Measurements from ENCODE around the gene CAMK1. TPM values are rescaled to one million over a fixed set of nuclear protein-coding genes. Genes with fewer than 3 reads are reported as not detected.
A peak's percentile ranks its signal among the peaks of the same experiment; 100 is the strongest.

Gene CAMK1
- total and polyA plus RNA-seq, 9 of the 15 experiments (the other 6 are each of a cell fraction or from before 2014, with no cell fraction given): 0.23 to 10.7 (median 6.0) TPM

DNA sequence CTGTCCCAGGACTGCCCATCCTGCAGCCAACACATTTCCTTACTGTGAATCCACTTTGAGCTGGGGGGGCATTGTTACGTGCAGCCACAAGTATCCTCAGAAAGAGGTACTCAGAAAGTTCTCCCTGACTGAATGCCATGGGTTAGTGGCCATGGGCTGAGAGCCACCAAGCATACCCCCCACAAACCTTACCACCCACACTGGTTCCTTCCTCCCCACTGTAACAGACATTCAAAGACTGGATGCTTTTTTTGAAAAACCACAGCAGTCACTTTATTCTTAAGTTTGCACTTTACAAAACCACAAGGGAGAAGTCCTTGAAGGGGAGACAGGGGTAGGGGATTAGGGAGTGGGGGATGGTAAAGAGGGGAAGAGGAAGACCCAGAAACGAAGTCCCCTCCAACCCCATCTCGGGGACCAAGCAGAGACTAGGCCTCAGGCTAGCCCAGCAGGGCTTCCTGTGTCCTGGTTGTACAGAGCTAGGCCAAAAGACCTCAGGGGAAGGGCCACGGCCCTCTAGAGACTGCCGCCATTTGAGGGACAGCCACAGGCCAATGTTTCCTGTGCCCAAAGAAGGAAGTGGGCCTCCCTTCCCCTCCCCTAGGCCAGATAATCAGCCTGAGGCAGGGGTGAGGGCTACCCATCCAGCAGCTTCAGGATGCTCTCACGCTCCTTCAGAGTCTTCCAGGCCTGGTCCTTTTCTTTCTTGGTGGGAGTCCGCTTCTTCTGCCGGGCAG lies 10.1 kb upstream of the CAMK1 start:
- ChIA-PET POLR2A (interaction anchor here (0.7 to 1.6 kb wide), 4 partner anchors 10 to 45 kb away, joined by 3 to 5 read pairs (median 4); partner anchors contain the start of genes ARPC4 and CAMK1), CTCF (ENCODE audit: low intra/inter-chr PET ratio) (interaction anchor here (0.6 kb wide), 1 partner anchor 546 kb away, joined by 6 read pairs; no protein-coding TSS in a partner anchor)
- in situ Hi-C loops (cut with MboI) (no loop called here), intact Hi-C loops (cut with micrococcal nuclease) (loop anchor here (5.0 kb wide), 1 partner anchor 152 kb away; the partner anchor contains the start of gene CRELD1)
- H3K9ac ChIP-seq (ENCODE audit: insufficient read depth in 1 of 2, low read depth in 2 of 2, low read length in 2 of 2): peak overlapping the region in 1 of 2 experiments; percentile 83; a peak in 3 of 4 replicates
- H3K9me1 ChIP-seq (ENCODE audit: control insufficient read depth, insufficient read depth, low read length): no peaks in the 10 kb centered on the region
- H4K20me1 ChIP-seq (replicated peaks; ENCODE audit: control insufficient read depth, insufficient read depth, low read length): no peaks in the 10 kb centered on the region
- H3K4me3 ChIP-seq: no peak overlapping the region
- FAIRE-seq (no peak), ATAC-seq (no peak; the same call in 1 of the 3 replicates), DNase-seq (ENCODE audit: extremely low read depth in 1 of 4, low spot score in 3 of 4) (no peak)
- no peak overlapping the region for H3K4me2 ChIP-seq (ENCODE audit: insufficient read depth, low read length)
- H3K36me3 ChIP-seq (ENCODE audit: control insufficient read depth, insufficient read depth, low read length): peaks cover 39% of the 10 kb centered on the region
- peaks cover 13 to 15% of the 10 kb centered on the region in 2 experiments for H3K4me1 ChIP-seq (replicated peaks in 1 of 2; ENCODE audit: control insufficient read depth in 2 of 2, insufficient read depth in 2 of 2, low read length in 2 of 2)
- H3K9me3 ChIP-seq (replicated peaks; ENCODE audit: control insufficient read depth, insufficient read depth, low read depth, low read length): no peaks in the 10 kb centered on the region
- H3K79me2 ChIP-seq (ENCODE audit: control insufficient read depth, insufficient read depth, low read length): no peaks in the 10 kb centered on the region
- no peak overlapping the region for H2AFZ ChIP-seq (ENCODE audit: low read depth, low read length)
- H3K27me3 ChIP-seq (ENCODE audit: control insufficient read depth in 2 of 2, insufficient read depth in 2 of 2, low read length in 2 of 2): no peaks in the 10 kb centered on the region
- 55% methylated on average over 8 of the region's 8 CpGs for WGBS (ENCODE audit: insufficient coverage, low coverage, missing lambda C conversion rate)
- TSS peak; percentile 67 for BruUV-seq (replicated peaks)
- H3K27ac ChIP-seq (ENCODE audit: extremely low read depth, low read depth, low read length): peak overlapping the region; percentile 11; the same call in 1 of the 3 replicates
- TF ChIP-seq HMG20B (CRISPR knock-in tag; IDR thresholded peaks at IDR 0.05): no peak
- TF ChIP-seq ZNF165 (CRISPR knock-in tag; IDR thresholded peaks at IDR 0.05; ENCODE audit: borderline replicate concordance): no peak
- TF ChIP-seq, protein P1, sequence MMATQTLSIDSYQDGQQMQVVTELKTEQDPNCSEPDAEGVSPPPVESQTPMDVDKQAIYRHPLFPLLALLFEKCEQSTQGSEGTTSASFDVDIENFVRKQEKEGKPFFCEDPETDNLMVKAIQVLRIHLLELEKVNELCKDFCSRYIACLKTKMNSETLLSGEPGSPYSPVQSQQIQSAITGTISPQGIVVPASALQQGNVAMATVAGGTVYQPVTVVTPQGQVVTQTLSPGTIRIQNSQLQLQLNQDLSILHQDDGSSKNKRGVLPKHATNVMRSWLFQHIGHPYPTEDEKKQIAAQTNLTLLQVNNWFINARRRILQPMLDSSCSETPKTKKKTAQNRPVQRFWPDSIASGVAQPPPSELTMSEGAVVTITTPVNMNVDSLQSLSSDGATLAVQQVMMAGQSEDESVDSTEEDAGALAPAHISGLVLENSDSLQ (IDR thresholded peaks at IDR 0.05): peak; percentile 22; the same call in 1 of the 2 replicates
- no peak for TF ChIP-seq ZSCAN29 (IDR thresholded peaks at IDR 0.05)
- no peak for TF ChIP-seq NFYB (IDR thresholded peaks at IDR 0.05; ENCODE audit: extremely low read depth, insufficient read length)
- TF ChIP-seq FOXK1 (CRISPR knock-in tag; IDR thresholded peaks at IDR 0.05; ENCODE audit: borderline replicate concordance): no peak
- TF ChIP-seq ZFX (CRISPR knock-in tag; IDR thresholded peaks at IDR 0.05): peak; percentile 63
- TF ChIP-seq, protein P2, sequence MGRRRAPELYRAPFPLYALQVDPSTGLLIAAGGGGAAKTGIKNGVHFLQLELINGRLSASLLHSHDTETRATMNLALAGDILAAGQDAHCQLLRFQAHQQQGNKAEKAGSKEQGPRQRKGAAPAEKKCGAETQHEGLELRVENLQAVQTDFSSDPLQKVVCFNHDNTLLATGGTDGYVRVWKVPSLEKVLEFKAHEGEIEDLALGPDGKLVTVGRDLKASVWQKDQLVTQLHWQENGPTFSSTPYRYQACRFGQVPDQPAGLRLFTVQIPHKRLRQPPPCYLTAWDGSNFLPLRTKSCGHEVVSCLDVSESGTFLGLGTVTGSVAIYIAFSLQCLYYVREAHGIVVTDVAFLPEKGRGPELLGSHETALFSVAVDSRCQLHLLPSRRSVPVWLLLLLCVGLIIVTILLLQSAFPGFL (CRISPR knock-in tag; IDR thresholded peaks at IDR 0.05): no peak
- TF ChIP-seq CC2D1A (IDR thresholded peaks at IDR 0.05): no peak
- no peak for TF ChIP-seq POU5F1 (IDR thresholded peaks at IDR 0.05; ENCODE audit: borderline replicate concordance, low read depth, low read length, partially characterized antibody)
- TF ChIP-seq, protein P3, sequence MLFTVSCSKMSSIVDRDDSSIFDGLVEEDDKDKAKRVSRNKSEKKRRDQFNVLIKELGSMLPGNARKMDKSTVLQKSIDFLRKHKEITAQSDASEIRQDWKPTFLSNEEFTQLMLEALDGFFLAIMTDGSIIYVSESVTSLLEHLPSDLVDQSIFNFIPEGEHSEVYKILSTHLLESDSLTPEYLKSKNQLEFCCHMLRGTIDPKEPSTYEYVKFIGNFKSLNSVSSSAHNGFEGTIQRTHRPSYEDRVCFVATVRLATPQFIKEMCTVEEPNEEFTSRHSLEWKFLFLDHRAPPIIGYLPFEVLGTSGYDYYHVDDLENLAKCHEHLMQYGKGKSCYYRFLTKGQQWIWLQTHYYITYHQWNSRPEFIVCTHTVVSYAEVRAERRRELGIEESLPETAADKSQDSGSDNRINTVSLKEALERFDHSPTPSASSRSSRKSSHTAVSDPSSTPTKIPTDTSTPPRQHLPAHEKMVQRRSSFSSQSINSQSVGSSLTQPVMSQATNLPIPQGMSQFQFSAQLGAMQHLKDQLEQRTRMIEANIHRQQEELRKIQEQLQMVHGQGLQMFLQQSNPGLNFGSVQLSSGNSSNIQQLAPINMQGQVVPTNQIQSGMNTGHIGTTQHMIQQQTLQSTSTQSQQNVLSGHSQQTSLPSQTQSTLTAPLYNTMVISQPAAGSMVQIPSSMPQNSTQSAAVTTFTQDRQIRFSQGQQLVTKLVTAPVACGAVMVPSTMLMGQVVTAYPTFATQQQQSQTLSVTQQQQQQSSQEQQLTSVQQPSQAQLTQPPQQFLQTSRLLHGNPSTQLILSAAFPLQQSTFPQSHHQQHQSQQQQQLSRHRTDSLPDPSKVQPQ (CRISPR knock-in tag; IDR thresholded peaks at IDR 0.05; ENCODE audit: borderline replicate concordance): no peak
- TF ChIP-seq NR2F6 (CRISPR knock-in tag; IDR thresholded peaks at IDR 0.05): no peak
- TF ChIP-seq ZNF232 (CRISPR knock-in tag; IDR thresholded peaks at IDR 0.05): no peak
- TF ChIP-seq, protein P4, sequence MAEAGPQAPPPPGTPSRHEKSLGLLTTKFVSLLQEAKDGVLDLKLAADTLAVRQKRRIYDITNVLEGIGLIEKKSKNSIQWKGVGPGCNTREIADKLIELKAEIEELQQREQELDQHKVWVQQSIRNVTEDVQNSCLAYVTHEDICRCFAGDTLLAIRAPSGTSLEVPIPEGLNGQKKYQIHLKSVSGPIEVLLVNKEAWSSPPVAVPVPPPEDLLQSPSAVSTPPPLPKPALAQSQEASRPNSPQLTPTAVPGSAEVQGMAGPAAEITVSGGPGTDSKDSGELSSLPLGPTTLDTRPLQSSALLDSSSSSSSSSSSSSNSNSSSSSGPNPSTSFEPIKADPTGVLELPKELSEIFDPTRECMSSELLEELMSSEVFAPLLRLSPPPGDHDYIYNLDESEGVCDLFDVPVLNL (CRISPR knock-in tag; IDR thresholded peaks at IDR 0.05; ENCODE audit: low read depth): no peak
